ENCODE data around the gene VPS13C.

- TF ChIP-seq SUZ12 (IDR thresholded peaks at IDR 0.05; ENCODE audit: extremely low read depth, insufficient read depth, insufficient read length), result no peak
- no peak for TF ChIP-seq YY1 (IDR thresholded peaks at IDR 0.05; ENCODE audit: insufficient read depth, insufficient read length)
- TF ChIP-seq ZNF274 (IDR thresholded peaks at IDR 0.05; ENCODE audit: low read depth, low read length), result no peak
Observed at GRCh38 chr15:61818801-61819200, 241.4 kb downstream of the VPS13C start.

Data from NT2/D1 (cell line).